Gastrocnemius medialis (tissue), 4 donors: Measurements from ENCODE around the gene SUFU. TPM values are rescaled to one million over a fixed set of nuclear protein-coding genes. Genes with fewer than 3 reads are reported as not detected.

ENCODE experiments used
- ATAC-seq, 2 donors: fragments of 150-250 bp; one replicate each; pipeline ENCODE4 v1.9.1; 2016
- DNase-seq, 2 donors: peaks; one replicate each; pipeline ENCODE4 v3.0.0-alpha.2; 2019
- H3K27ac ChIP-seq, 4 donors: fragments of 200-600 bp; sonication (generic); 1 replicate in 1 of 4; 2 replicates in 3 of 4; pipeline ENCODE4 v1.5.1; 2016 to 2018; ENCODE audit warnings: mild to moderate bottlenecking in 2 of 4, moderate library complexity in 1 of 4
- H3K27me3 ChIP-seq, 3 donors: fragments of 200-600 bp; sonication (generic) in 2 of 3; 1 replicate in 1 of 3; 2 replicates in 2 of 3; pipeline versions ENCODE4 v1.5.1 to v1.6.0; 2016 to 2019; ENCODE audit warnings: mild to moderate bottlenecking in 1 of 3, moderate library complexity in 1 of 3
- H3K36me3 ChIP-seq, 2 donors: fragments of 200-600 bp; sonication (generic) in 1 of 2; one replicate each; pipeline ENCODE4 v1.5.1; 2017 to 2018
- H3K4me1 ChIP-seq, 2 donors: fragments of 200-600 bp; sonication (generic) in 1 of 2; one replicate each; pipeline ENCODE4 v1.5.1; 2016 to 2017; ENCODE audit warnings: mild to moderate bottlenecking in 2 of 2
- H3K4me3 ChIP-seq, 4 donors: fragments of 200-600 bp; sonication (generic) in 3 of 4; 1 replicate in 1 of 4; 2 replicates in 3 of 4; pipeline ENCODE4 v1.5.1; 2016 to 2019; ENCODE audit warnings: mild to moderate bottlenecking in 2 of 4
- H3K9me3 ChIP-seq, 3 donors: fragments of 200-600 bp; sonication (generic) in 2 of 3; 1 replicate in 1 of 3; 2 replicates in 2 of 3; pipeline ENCODE4 v1.5.1; 2016 to 2019
- CTCF ChIP-seq, 5 experiments: fragments of 450-650 bp in 3 of 5; fragments of 200-600 bp in 2 of 5; sonication (generic) in 2 of 5; IDR thresholded peaks in 4 of 5; conservative IDR thresholded peaks in 1 of 5; 1 replicate in 4 of 5; 2 replicates in 1 of 5; pipeline ENCODE4 v1.5.1; 2016 to 2019; ENCODE audit warnings: antibody characterized with exemption in 5 of 5, mild to moderate bottlenecking in 3 of 5, moderate library complexity in 3 of 5
- POLR2A ChIP-seq, 2 donors: fragments of 450-650 bp; IDR thresholded peaks; one replicate each; pipeline ENCODE4 v1.6.1; 2017; ENCODE audit warnings: antibody characterized with exemption in 2 of 2, mild to moderate bottlenecking in 2 of 2, moderate library complexity in 2 of 2
- in situ Hi-C, 4 donors: fragments of 200-750 bp; cut with MboI; loops; one replicate each; pipeline versions ENCODE4 v1.15.0 to v1.8.0; 2017; ENCODE audit warnings: low sequenced_read_pairs in 4 of 4
- intact Hi-C: fragments of 100-400 bp; cut with DNase I; formaldehyde crosslinking; loops from one replicate; pipeline ENCODE4 v1.15.1; 2023; ENCODE audit warnings: low total_unique reads
- total RNA-seq, 4 donors: library from RNA; depleted of rRNA; stranded (reverse); fragments of >200 nt; gene quantifications; one replicate each; pipeline versions ENCODE4 v1.1.0 to v1.2.3, GENCODE V29; 2016

SUFU gene
- total RNA-seq, 4 donors from 2014 or later, result 7.3 to 11.8 (median 7.9) TPM

- no peak overlapping the region for H3K4me3 ChIP-seq
- DNase-seq (no peak), ATAC-seq (no peak)
- peaks cover 80 to 90% of the 10 kb centered on the region in 2 donors for H3K4me1 ChIP-seq
- in situ Hi-C loops, result no loop called here
- H3K9me3 ChIP-seq, result no peaks in the 10 kb centered on the region
- intact Hi-C loops, result no loop called here
- H3K27ac ChIP-seq, result peak overlapping the region; percentile 76 to 87 (median 80)
- H3K27me3 ChIP-seq, result no peaks in the 10 kb centered on the region
- no peaks in the 10 kb centered on the region for H3K36me3 ChIP-seq
- TF ChIP-seq POLR2A (IDR thresholded peaks at IDR 0.05) (no peak), CTCF (IDR thresholded peaks at IDR 0.05 in 4 of 5, conservative IDR thresholded peaks at IDR 0.05 in 1 of 5) (no peak)
Observed at GRCh38 chr10:102601639-102602038, 97.9 kb downstream of the SUFU start.

- Histone ChIP-seq H3K27ac (peak overlapping the region; percentile 76 to 87 (median 80)), H3K9me3 (no peaks in the 10 kb centered on the region), H3K4me1 (peaks cover 72 to 82% of the 10 kb centered on the region in 2 donors), H3K36me3 (no peaks in the 10 kb centered on the region), H3K27me3 (no peaks in the 10 kb centered on the region), H3K4me3 (no peak overlapping the region)
- in situ Hi-C loops, result no loop called here
- intact Hi-C loops, result no loop called here
- TF ChIP-seq POLR2A (IDR thresholded peaks at IDR 0.05), result no peak
- no peak for TF ChIP-seq CTCF (IDR thresholded peaks at IDR 0.05 in 4 of 5, conservative IDR thresholded peaks at IDR 0.05 in 1 of 5)
- DNase-seq (peak; percentile 32 to 64), ATAC-seq (peak; percentile 19 to 33)
Observed at GRCh38 chr10:102602272-102603045, 98.7 kb downstream of the SUFU start.

- Histone ChIP-seq H3K9me3 (no peaks in the 10 kb centered on the region), H3K4me1 (peaks cover 61 to 69% of the 10 kb centered on the region in 2 donors), H3K4me3 (no peak overlapping the region), H3K27ac (peak overlapping the region; percentile 76 to 87 (median 80)), H3K27me3 (no peaks in the 10 kb centered on the region), H3K36me3 (no peaks in the 10 kb centered on the region)
- TF ChIP-seq POLR2A (IDR thresholded peaks at IDR 0.05) (no peak), CTCF (IDR thresholded peaks at IDR 0.05 in 4 of 5, conservative IDR thresholded peaks at IDR 0.05 in 1 of 5) (no peak)
- in situ Hi-C loops (no loop called here), intact Hi-C loops (no loop called here)
- peak; percentile 63 to 71 for ATAC-seq
- DNase-seq, result peak in 1 of 2 donors; percentile 50
Observed at GRCh38 chr10:102603946-102604345, 100.2 kb downstream of the SUFU start.

- intact Hi-C loops, result no loop called here
- in situ Hi-C loops, result no loop called here
- Histone ChIP-seq H3K36me3 (no peaks in the 10 kb centered on the region), H3K27me3 (no peaks in the 10 kb centered on the region), H3K27ac (peak overlapping the region; percentile 76 to 87 (median 80)), H3K4me1 (peaks cover 60 to 64% of the 10 kb centered on the region in 2 donors), H3K4me3 (no peak overlapping the region), H3K9me3 (no peaks in the 10 kb centered on the region)
- no peak for TF ChIP-seq POLR2A (IDR thresholded peaks at IDR 0.05)
- no peak for TF ChIP-seq CTCF (IDR thresholded peaks at IDR 0.05 in 4 of 5, conservative IDR thresholded peaks at IDR 0.05 in 1 of 5)
- ATAC-seq (peak; percentile 85 to 87), DNase-seq (peak in 1 of 2 donors; percentile 70)
Observed at GRCh38 chr10:102604439-102604841, 100.7 kb downstream of the SUFU start.
